CD4-positive, alpha-beta T cell (primary cell): ENCODE data around the gene ARHGAP6. TPM values are rescaled to one million over a fixed set of nuclear protein-coding genes. Genes with fewer than 3 reads are reported as not detected.
"Not testable (repeated sequence)": the region's sequence is repeated elsewhere in the genome, so short reads cannot be mapped to it uniquely, and the experiment has no call there.

ENCODE experiments used
- ATAC-seq: fragments of 200-7000 bp; cut with Tn5 transposase; one replicate; pipeline ENCODE4 v1.10.0; 2022; ENCODE audit warnings: mild to moderate bottlenecking; ENCODE audit not compliant: poor library complexity
- CTCF ChIA-PET: fragments of 350-600 bp; sonication (Branson Sonifier 250); formaldehyde crosslinking; loops from one replicate; lab custom pipeline; 2021; ENCODE audit warnings: antibody characterized with exemption, inconsistent platforms; lab: Charles Lee
- POLR2A ChIA-PET: fragments of 350-600 bp; sonication (Branson Sonifier 250); formaldehyde crosslinking; loops from one replicate; lab custom pipeline; 2021; ENCODE audit warnings: antibody characterized with exemption, inconsistent platforms; lab: Charles Lee
- DNase-seq, 14 experiments: peaks; one replicate each; pipeline ENCODE4 v3.0.0-alpha.2; 2013 to 2020; ENCODE audit warnings: mixed read lengths in 2 of 14
- H3K27ac ChIP-seq, 2 donors: one replicate each; pipeline versions ENCODE4 v1.5.1 to v1.7.0; 2013; ENCODE audit warnings: low read length in 2 of 2, low read depth in 1 of 2, mild to moderate bottlenecking in 1 of 2
- H3K27me3 ChIP-seq, 2 experiments: 1 replicate in 1 of 2; 2 replicates in 1 of 2; pipeline versions ENCODE4 v1.6.1 to v1.7.0; 2013; ENCODE audit warnings: low read length in 2 of 2, control low read depth in 1 of 2, mild to moderate bottlenecking in 1 of 2, moderate library complexity in 1 of 2; ENCODE audit not compliant: insufficient read depth in 2 of 2, control insufficient read depth in 1 of 2
- H3K36me3 ChIP-seq: one replicate; pipeline ENCODE4 v1.6.1; 2013; ENCODE audit warnings: low read length, control low read depth; ENCODE audit not compliant: insufficient read depth
- H3K4me1 ChIP-seq: one replicate; pipeline ENCODE4 v1.6.1; 2013; ENCODE audit warnings: low read length, control low read depth; ENCODE audit not compliant: insufficient read depth
- H3K4me3 ChIP-seq: one replicate; pipeline ENCODE4 v1.5.1; 2013; ENCODE audit warnings: mild to moderate bottlenecking, low read length, moderate library complexity
- H3K9me3 ChIP-seq, 2 experiments: 1 replicate in 1 of 2; 2 replicates in 1 of 2; pipeline versions ENCODE4 v1.6.1 to v1.7.0; 2013; ENCODE audit warnings: low read length in 2 of 2, mild to moderate bottlenecking in 2 of 2, control low read depth in 1 of 2, moderate library complexity in 1 of 2; ENCODE audit not compliant: control insufficient read depth in 1 of 2, insufficient read depth in 1 of 2
- H3K27ac Mint-ChIP-seq: one replicate; pipeline ENCODE4 v1.8.0; 2020; ENCODE audit warnings: mixed read lengths
- H3K27me3 Mint-ChIP-seq: one replicate; pipeline ENCODE4 v1.8.0; 2021; ENCODE audit warnings: mixed read lengths
- H3K36me3 Mint-ChIP-seq: one replicate; pipeline ENCODE4 v1.8.0; 2021; ENCODE audit warnings: low read depth, mixed read lengths
- H3K4me1 Mint-ChIP-seq: one replicate; pipeline ENCODE4 v1.8.0; 2021; ENCODE audit warnings: low read depth, mixed read lengths
- H3K4me3 Mint-ChIP-seq: one replicate; pipeline ENCODE4 v1.8.0; 2020; ENCODE audit warnings: mild to moderate bottlenecking, mixed read lengths
- H3K9me3 Mint-ChIP-seq: one replicate; pipeline ENCODE4 v1.8.0; 2020; ENCODE audit warnings: mixed read lengths
- CTCF ChIP-seq: fragments of 200-600 bp; IDR thresholded peaks from one replicate; pipeline ENCODE4 v1.8.0; 2022; ENCODE audit warnings: antibody characterized with exemption, mild to moderate bottlenecking
- intact Hi-C, 2 experiments: fragments of 100-400 bp; cut with DNase I in 1 of 2; cut with micrococcal nuclease in 1 of 2; formaldehyde crosslinking; loops; one replicate each; pipeline versions ENCODE4 v1.15.1 to v1.9.0; 2023 to 2025; cut with DNase I, micrococcal nuclease
- total RNA-seq, 174 experiments: library from RNA in 2 of 174; stranded (reverse) in 2 of 174; gene quantifications; one replicate each; pipeline ENCODE4 v1.2.3 and lab custom pipeline; 2021 to 2026

The ARHGAP6 gene
- total RNA-seq, 2 experiments from 2014 or later, result not detected

- no peaks in the 10 kb centered on the region for H3K36me3 Mint-ChIP-seq
- ATAC-seq, result no peak
- POLR2A ChIA-PET, result no interaction called here
- H3K36me3 ChIP-seq, result no peaks in the 10 kb centered on the region
- CTCF ChIA-PET, result no interaction called here
- H3K4me3 Mint-ChIP-seq, result no peak overlapping the region
- H3K27ac ChIP-seq, result no peak overlapping the region
- peaks cover 18% of the 10 kb centered on the region for H3K27me3 Mint-ChIP-seq
- no peaks in the 10 kb centered on the region for H3K4me1 ChIP-seq
- H3K9me3 Mint-ChIP-seq, result no peaks in the 10 kb centered on the region
- no peaks in the 10 kb centered on the region for H3K9me3 ChIP-seq
- H3K4me1 Mint-ChIP-seq, result no peaks in the 10 kb centered on the region
- no peak overlapping the region for H3K27ac Mint-ChIP-seq
- H3K27me3 ChIP-seq, result no peaks in the 10 kb centered on the region
- DNase-seq, result no peak
- no peak overlapping the region for H3K4me3 ChIP-seq
- intact Hi-C loops, result no loop called here
- no peak for TF ChIP-seq CTCF
These were observed 39.4 kb downstream of the ARHGAP6 start for GRCh38 chrX:11626351-11626750.

- POLR2A ChIA-PET, result no interaction called here
- no peaks in the 10 kb centered on the region for H3K9me3 ChIP-seq
- Mint-ChIP-seq H3K27ac (no peak overlapping the region), H3K9me3 (no peaks in the 10 kb centered on the region), H3K36me3 (no peaks in the 10 kb centered on the region), H3K4me1 (no peaks in the 10 kb centered on the region), H3K4me3 (no peak overlapping the region), H3K27me3 (peaks cover 20% of the 10 kb centered on the region)
- no peak overlapping the region for H3K4me3 ChIP-seq
- intact Hi-C loops, result no loop called here
- no peak overlapping the region for H3K27ac ChIP-seq
- H3K4me1 ChIP-seq, result no peaks in the 10 kb centered on the region
- ATAC-seq, result no peak
- H3K36me3 ChIP-seq, result no peaks in the 10 kb centered on the region
- DNase-seq, result no peak
- H3K27me3 ChIP-seq, result peaks cover 0 to 8% of the 10 kb centered on the region in 2 experiments
- CTCF ChIA-PET, result no interaction called here
- TF ChIP-seq CTCF, result no peak
These were observed 46.3 kb downstream of the ARHGAP6 start for GRCh38 chrX:11619441-11619840.

GRCh38 chrX:11614253-11614652 lies 51.5 kb downstream of the ARHGAP6 start:
- H3K4me1 ChIP-seq, H3K27ac ChIP-seq, intact Hi-C loops, H3K27me3 ChIP-seq, POLR2A ChIA-PET, H3K4me3 ChIP-seq, DNase-seq, H3K36me3 ChIP-seq, H3K4me1 Mint-ChIP-seq, H3K9me3 Mint-ChIP-seq, H3K9me3 ChIP-seq, CTCF ChIA-PET, H3K27ac Mint-ChIP-seq, H3K4me3 Mint-ChIP-seq, ATAC-seq, H3K36me3 Mint-ChIP-seq: not testable (repeated sequence)
- H3K27me3 Mint-ChIP-seq, result peaks cover 20% of the 10 kb centered on the region

GRCh38 chrX:11611965-11612364 lies 53.8 kb downstream of the ARHGAP6 start:
- Mint-ChIP-seq H3K4me1 (no peaks in the 10 kb centered on the region), H3K27me3 (peaks cover 8% of the 10 kb centered on the region), H3K4me3 (no peak overlapping the region), H3K36me3 (no peaks in the 10 kb centered on the region), H3K27ac (no peak overlapping the region), H3K9me3 (no peaks in the 10 kb centered on the region)
- no peak overlapping the region for H3K4me3 ChIP-seq
- no peak for TF ChIP-seq CTCF
- no peaks in the 10 kb centered on the region for H3K9me3 ChIP-seq
- H3K36me3 ChIP-seq, result no peaks in the 10 kb centered on the region
- intact Hi-C loops, result no loop called here
- H3K27ac ChIP-seq, result no peak overlapping the region
- ChIA-PET POLR2A (no interaction called here), CTCF (no interaction called here)
- ATAC-seq (no peak), DNase-seq (no peak)
- no peaks in the 10 kb centered on the region for H3K4me1 ChIP-seq
- H3K27me3 ChIP-seq, result no peaks in the 10 kb centered on the region
